Right hindlimb (tissue), 1 donor: ENCODE results near the gene KRT2.

Source experiments
- DNase-seq: peaks from one replicate; pipeline ENCODE4 v3.0.0-alpha.2; 2018

KRT2 gene

DNA sequence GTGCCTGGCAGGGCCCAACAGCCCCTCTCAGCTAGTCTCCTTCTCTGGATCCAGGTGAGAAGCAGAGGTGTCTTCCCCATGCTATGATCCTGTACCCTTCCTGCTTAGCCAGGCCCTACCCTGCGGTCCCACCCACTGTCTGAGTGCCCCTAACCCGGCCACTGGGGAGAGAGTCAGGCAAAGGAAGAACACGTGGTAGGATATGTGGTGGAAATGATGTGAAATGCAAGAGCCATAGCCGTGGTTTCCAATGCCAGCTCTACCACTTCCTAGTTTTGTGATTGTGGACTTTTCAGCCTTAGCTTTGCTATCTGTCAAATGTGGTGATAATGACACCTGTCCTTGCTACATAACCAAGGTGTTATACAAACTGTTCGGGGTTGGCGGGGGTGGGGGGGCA is 15.8 kb downstream of the KRT2 start:
- no peak for DNase-seq

DNA sequence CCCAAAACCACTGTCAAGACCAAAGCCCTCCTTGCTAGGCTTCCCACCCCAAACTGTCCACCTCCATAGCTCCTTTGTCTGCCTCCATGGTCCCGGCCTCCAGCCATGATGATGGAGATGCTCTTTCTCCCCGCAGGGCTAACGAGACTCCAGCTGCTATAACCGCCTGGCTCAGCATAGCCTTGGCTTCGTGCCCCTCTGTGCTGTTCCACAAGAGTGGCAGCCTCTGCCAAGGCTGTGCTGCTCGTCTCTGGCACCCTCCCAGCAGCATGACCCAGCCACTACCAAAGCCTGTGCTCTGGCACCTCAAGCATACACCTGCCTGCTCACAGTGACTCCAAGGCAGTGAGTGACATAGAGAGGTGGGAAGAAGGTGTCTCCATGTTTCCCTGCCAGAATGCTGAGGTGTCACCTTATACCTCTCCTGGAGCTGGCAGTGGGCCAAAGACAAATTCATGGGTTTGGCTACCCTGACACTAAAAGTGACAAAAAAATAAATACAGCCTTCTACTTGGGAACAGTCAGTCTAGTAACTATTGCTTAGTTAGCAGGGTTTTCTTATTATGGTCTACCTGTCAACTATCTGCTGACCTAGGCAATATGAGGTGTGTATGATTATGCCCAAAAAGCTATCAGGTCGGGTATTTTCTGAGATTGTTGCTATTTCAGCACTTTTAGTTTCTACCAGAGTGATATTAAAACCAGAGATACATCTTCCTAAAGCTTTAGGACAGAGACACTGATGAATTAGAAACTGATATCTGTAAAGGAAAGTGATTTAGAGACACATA is 17.6 kb downstream of the KRT2 start:
- peak; percentile 59 for DNase-seq

DNA sequence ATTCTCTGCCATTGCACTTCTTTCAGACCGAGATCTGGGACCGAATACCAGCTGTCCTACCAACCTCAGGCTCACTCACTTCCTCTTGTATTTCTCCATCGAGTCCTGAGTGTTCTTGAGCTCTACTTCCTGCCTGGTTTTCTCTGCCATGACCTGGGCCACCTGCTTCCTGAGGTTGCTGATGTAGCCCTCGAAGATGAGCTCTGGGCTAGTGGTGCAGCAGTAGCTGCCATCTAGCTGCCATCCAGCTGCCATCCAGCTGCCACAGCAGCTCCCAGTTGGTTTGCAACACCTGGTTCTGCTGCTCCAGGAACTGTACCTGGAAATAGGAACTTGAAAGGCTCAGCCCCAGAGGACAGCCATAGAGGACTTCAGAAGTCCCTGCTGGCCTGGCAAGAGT is 18.6 kb downstream of the KRT2 start:
- DNase-seq: no peak

DNA sequence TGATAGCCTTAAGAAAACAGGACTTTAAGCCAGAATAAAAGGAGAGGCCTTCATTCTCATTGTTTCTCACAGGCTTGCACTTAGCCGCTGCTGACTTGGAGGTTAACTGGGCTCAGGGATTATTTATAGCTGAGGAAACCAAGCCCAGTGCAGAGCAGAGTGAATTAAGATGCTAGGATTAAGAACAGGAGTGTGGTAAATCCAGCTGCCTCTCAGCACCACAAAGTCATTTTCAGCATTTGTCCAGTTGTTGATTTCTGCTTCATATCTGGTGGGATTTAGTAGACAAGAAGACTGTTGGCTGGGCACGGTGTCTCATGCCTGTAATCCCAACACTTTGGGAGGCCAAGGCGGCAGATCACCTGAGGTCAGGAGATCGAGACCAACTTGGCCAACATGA is 19.4 kb downstream of the KRT2 start:
- no peak for DNase-seq

DNA sequence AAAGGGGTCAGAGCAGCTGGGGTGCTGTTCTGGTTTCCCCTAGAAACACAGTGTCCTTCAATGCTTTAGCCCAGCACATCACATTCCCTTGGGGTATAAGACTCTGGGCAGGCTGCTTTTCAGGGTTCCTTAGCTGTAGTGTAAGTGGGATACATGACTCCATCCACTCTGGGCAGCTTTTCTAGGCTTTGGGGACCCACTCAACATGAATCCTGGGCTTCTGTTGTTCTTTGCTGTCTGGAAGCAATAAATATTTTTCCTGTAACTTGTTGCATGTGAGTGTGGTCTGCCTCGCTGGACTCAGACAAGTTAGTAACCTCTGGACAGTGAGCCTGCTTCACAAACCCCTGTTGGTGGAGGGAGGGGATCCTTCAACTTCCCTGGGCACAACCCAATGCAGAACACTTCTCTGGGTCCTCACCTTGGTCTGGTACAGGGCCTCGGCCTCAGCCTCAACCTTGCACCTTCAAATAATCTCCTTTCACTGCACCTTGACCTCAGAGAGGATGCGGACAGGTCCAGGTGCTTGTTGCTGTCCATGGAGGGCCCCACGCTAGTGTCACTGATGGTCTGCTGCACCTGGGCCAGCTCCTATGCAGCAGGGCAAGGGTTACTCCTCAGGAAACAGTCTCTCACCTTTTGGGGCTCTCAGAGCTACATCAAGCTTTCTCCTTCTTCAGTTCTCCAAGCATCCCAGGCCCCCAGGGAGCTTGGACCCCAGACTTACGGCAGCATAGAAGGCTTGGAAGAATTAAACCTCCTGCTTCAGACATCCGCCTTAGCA is 20.1 kb downstream of the KRT2 start:
- DNase-seq: no peak

DNA sequence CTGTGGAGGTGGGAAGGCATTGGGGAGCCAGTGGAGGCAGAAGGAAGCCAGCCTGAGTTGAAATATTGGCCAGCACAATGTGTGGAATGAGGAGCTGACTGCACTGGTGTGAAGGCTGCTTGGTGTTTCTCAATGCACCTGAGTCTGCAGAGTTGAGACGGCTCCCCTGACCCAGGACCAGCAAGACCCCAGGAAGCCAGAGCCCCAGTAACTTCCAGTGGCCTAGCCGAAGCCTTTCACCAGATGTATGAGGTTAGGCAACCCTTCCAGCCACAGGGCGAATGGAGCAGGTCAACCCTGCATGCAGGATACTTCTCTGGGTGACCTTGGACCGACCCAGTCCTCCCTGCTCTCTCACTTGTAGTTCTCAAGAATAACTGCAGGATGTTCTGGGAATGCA is 20.7 kb downstream of the KRT2 start:
- no peak for DNase-seq

DNA sequence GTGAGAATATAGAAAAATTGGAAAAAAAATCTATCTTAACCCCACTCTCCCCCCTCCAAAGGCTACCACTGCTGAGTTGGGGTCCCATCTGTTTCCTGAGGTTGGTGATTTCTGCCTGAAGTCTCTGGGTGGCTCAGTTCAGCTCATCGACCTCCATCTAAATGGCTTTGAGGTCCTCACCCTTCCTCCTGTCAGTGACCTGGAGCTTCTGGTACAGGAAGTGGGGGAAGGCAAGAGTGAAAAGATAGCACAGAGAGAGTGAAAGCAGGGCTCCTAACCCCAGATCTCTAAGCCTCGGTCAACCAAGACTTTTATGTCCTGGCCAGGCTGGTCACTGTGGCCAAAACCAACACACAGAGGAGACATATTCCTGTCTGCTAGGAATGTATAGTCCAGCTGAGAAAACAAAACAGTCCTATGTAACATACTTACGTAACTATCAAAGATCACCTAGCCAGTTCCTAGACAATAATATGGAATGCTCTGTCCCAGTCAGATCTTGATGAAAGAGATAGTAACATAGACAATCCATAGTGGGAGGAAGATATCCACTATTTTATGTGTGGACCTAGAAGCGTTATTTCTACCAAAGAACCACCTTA is 21.3 kb downstream of the KRT2 start:
- no peak for DNase-seq

DNA sequence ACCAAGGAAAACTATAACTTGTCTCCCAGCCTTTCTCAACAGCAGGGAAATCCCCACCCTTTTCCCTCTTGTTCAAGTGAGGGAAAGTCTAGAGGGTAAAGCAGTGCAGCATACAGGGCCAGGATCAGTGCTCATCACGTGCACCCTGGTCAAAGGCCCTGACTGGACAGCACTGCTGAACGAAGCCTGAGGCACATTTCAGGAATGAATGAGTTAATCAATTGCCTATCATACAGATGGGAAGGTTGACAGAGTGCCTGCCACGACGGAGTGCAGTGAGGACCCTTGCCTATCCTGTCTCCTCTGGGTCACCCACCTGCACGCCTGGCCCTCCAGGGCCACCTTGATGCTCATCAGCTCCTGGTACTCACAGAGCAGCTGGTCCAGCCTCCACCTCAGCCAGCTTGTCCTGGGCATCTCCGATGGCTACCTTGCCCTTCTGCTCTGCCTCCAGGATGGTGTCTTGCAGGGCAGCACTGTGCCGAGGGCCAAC is 22.0 kb downstream of the KRT2 start:
- no peak for DNase-seq

DNA sequence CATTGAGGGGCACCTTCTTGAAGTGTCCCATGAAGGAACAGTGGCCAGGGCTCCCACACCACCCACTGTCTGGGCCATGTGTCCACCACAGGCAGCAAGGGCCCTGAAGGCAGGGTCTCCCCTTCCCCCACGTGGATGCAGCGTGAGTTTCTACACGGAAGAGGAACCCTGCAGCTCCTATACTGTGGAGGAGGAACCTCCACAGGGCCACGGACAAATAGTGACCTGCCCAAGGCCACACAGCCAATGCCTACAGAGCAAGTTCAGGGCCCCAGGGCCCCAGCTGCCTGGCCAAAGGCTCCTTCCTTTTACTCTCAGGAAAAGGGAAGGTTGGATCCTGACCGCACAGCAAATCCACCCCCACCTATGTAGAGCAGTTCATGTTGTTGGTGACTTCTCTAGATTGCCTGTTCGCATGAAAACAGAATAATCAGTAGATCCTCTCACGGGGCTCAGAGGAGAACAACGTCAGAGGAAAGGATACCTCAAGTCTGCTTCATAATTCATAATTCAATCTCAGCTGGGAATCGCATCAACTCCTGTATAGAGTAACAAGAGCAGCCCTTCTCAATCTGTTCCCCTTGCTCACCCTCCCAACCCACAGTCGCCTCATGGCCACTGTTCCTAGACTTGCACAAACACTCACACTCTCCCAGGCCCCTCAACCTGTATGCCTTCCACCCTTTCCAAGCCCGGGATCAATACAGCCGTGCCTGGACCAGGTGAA is 22.6 kb downstream of the KRT2 start:
- no peak for DNase-seq

DNA sequence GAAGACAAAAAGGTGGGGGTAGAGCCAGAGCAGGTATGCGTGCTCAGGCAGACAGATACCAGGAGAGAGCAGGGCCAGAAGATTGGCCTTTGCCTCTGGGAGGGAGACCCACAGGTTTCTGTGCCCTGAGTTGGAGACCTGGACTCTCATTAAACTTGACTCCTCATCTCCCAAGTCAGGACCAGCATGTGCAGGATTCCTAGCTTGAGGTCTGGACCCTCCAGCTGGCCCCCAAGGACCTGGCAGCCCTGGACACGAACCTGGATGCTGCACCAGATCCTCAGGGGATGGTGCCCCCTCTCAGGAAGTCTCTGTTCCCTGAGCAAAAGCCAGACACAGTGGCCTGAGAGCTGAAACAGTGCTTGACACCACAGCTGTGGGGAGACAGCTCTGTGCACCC is 23.2 kb downstream of the KRT2 start:
- no peak for DNase-seq

DNA sequence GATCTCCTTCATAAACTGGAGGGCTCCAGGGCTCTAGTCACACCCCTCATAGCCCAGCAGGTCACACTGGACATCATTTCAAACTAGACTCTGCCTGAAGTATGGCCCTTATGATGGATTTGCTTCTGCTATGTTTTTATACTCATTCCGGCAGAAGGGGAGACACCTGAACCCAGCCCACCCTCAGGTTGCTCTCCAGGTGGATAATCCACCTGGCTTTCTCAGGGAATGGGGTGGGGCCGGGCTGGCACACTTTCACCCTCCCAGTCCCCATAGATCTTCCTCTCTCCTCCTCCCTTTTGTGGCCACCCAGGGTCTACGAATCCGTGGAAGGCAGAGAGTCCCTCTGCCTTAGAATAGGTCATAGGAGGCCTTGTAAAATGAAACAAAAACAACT is 23.9 kb downstream of the KRT2 start:
- no peak for DNase-seq

DNA sequence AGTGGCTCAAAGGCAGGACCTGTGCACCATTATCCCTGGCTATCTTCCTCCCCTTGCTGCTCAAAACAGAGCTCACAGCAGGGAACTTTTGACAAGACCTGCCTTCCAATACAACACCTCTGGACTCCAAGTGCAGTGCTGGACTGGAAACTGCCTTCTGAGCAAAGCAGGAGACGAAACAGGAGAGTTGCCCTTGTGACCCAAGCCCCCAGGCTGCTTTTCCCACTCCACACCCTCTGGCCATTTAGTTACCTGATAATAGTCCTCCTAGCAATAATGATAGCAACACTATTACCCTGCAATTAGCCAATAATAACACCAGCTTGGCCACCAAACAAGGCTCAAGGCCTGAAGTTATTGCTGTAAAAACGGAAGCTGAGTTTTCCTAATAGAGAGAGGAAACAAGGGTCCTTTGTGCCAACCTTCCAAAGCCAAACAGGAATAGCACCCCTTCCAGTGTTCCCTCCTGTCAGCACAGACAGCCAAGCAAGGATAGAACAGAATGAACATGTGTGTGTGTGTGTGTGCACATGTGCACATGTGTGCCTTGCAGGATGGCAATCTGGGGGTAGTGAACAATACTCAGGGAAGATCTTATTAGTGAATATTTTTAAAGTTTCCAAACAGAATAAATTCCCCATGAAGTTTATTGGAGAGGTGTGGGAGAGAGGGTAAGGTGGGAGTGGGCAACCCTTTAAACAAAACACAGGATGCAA is 24.5 kb downstream of the KRT2 start:
- no peak for DNase-seq

DNA sequence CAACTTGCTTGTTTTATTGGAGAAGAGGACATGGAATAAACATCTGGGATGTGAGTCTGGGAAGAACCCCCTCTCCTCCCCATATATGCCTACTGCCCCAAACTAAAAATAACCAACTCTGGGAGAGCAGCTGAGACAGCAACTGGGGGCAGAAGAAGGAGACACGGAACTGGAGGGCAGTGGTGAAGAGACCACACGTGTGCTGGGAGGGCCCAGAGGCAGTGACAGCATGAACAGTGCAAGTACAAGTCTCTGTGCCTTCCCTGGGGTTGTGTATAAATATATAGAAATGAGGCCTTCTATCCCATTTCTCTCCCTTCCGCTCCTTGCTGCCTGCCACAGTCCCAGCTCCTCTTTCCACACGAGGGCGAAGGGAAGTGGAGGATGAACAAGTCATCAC is 29.7 kb downstream of the KRT2 start:
- no peak for DNase-seq

DNA sequence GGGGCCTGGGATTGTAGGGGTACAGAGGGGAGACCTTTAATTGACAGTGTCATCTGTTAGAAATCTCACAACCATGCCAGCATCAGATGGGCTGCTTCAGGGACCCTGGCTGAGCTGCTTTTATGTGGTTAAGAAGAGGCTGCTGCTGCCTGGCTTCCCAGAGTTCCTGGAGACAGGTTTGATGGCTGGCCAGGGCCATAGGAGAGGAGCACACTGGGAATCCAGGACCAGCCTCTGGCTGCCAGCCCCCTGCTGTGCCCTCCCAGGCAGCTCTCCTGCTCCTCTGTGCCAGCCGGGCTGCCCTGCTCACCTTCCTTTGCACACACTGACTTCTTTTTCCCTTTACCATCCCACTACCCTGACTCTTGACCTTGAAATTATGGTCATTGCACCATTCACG is 33.1 kb downstream of the KRT2 start:
- no peak for DNase-seq

DNA sequence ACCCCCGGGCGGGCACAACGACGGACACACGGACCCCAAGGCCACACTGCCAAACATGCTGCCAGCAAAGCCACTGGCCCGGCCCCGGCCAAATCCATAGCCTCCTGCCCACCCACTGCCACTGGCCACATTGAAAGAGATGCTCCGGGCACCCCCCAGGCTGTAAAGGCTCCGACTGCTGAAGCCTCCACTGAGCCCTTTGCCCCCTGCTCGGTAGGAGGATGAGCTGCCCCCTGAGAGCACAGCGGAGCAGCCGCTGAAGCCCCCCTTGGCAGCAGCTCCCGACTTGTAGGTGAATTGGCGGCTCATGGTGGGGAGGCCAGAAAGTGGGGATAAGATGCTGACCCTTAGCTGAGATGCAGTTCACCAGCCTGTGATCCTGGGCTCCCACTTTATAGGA is 33.8 kb downstream of the KRT2 start, which contains the start of gene KRT73:
Gene KRT73, minus strand, starts transcription at position 344 of the 400 bp plus-strand sequence. Its CDS starts 35 bp downstream, at position 309.
- DNase-seq: no peak

DNA sequence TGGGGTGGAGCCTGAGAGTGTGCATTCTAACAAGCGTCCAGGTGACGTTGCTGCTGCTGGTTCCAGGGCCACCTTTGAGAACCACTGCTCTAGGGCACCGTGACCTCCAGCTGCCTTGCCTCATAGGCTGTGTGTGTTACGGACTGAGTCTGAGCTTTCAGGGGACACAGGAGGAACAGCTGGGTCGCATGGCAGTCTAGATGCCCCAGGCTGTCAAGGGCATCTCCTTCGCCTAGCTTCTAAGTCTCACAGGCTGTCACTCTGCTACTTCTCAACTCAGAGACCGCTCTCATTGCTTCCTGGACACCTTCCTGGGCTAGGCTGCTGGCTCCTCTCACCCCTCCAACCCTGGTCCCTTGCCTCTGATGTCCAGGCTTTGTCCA is 34.6 kb downstream of the KRT2 start:
- no peak for DNase-seq

DNA sequence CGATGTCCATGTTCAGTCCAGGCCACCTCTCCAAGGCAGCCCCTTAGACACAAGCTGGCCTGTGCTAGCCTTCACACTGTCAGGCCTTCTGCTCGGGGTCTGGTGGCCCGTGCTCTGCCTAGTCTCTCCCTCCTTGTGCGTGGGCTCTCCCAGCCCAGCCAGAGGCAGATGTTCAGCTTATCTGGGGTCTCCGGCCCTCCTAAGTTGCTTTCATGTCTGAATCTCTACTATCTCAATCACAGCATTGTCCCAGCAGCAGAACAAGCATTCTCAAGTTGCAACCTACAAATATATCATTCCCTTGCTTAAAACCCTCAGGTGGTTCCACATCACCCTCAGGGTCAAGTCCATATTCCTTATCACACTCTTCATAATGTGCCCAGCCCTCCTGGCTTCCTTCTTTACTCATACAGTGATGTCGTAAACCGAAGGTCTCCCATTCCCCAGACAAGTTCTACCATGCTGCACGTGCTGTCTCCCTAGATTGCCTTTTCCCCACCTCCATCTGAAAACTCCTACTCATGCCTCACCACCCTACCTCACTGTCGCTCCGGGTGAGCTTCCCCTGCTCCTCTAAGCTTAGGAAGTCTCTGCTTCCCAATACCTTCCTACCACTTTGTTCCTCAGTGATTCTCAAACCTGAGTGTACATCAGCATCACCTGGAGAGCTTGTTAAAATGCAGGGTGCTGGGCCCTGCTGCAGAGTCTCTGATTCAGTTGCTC is 35.2 kb downstream of the KRT2 start:
- DNase-seq: no peak

DNA sequence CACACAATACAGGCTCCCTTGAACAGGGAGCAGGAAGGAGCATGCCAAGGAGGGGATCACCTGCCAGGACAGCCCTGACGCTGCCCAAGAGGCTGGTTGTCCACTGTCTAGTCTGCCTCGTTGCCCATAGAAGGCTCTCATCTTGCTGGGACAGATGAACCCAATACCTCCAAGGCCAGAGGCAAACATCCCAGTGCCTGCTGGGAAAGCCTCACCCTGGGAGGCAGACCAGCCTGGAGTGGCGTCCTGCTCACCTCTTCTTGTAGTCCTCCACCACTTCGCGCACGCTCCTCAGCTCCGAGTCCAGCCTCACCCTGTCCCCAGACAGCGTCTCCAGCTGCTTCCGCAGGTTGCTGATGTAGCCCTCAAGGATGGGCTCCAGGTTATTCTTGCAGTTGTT is 36.1 kb downstream of the KRT2 start:
- no peak for DNase-seq

DNA sequence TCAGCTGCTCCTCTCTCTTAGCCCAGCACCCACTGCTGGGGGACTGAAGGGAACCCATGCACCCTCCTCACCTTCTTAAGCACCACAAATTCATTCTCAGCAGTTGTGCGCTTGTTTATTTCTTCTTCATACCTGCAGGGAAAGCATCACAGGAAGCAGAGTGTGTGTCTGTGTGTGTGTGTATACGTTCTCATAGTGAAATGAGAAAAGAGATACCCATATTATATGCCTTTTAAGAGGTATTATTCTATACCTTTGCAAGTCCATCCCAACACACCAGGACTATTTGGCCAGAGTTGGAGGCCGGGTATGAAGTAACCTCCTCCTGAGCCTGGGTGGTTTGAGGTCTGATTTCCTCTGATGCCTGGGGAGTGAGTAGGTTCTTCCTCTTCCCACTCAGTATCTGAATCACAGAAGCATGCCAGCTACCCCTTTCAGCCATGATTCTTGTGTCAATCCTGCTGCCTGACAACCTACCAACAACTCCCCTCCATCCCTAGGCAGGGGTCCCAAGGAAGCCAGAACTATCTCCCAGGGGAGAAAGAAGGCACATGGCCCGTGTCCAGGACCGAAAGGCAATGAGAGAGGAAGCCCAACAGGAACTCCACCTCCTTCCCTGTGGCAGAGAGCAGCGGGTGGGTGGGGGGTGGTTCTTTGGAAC is 36.7 kb downstream of the KRT2 start:
- DNase-seq: no peak

DNA sequence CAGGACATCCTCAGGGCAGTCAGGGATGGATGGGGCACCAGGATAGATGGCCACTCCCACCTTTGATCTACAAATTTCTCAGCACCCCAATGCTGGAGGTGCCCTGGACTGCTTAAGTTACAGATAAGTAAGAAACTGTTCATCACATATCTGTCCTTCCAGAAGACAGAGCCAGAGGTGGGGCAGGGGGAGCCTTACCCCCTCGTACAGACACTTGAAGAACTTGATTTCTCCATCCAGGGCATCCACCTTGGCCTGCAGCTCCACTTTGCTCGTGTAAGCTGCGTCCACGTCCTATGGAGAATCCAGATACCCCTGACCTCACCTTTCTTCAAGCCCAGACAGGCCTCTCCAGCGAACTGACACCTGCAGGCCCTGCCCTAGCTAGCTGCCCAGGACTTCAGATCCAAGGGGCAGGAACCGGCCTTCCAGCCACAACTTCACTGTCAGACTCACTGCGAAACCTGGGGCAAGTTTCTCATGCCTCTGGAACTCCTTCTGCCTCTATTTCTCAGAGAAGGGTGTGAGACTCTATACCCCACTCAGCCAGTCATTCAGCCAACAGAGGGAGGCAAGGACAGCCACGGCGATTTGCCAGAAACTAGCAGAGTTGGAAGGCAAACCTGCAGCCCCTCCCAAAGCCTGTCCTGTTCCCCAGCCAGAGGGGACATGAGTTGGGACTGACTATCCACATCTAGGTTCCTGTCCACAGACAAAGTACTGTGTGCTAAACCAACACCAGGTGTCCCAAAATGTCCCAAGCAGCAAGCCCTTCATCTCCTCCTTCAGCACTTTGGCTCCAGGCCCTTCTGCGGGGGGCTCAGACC is 37.4 kb downstream of the KRT2 start:
- DNase-seq: no peak
